ENCODE measurements around the gene CIBAR2. TPM values are rescaled to one million over a fixed set of nuclear protein-coding genes. Genes with fewer than 3 reads are reported as not detected.

CIBAR2 gene
- total RNA-seq, 2 experiments from 2014 or later = not detected

GRCh38 chr16:85077576-85078125, 34.6 kb downstream of the CIBAR2 start:
- H3K4me1 Mint-ChIP-seq = peaks cover 8% of the 10 kb centered on the region
- H3K9me3 Mint-ChIP-seq = no peaks in the 10 kb centered on the region
- H3K36me3 Mint-ChIP-seq (ENCODE audit: low read depth) = peaks cover 2% of the 10 kb centered on the region
- ChIA-PET CTCF (no interaction called here), POLR2A (no interaction called here)
- DNase-seq = no peak
- H3K4me3 Mint-ChIP-seq = no peak overlapping the region
- H3K27me3 Mint-ChIP-seq = no peaks in the 10 kb centered on the region
- no peak overlapping the region for H3K27ac Mint-ChIP-seq

- no peak for DNase-seq
- Mint-ChIP-seq H3K4me1 (peaks cover 5% of the 10 kb centered on the region), H3K9me3 (no peaks in the 10 kb centered on the region), H3K4me3 (no peak overlapping the region), H3K36me3 (ENCODE audit: low read depth) (peaks cover 2% of the 10 kb centered on the region), H3K27me3 (no peaks in the 10 kb centered on the region), H3K27ac (no peak overlapping the region)
- ChIA-PET CTCF (interaction anchor here (2.1 kb wide), 1 partner anchor 10 kb away, joined by 7 read pairs; no protein-coding TSS in a partner anchor), POLR2A (no interaction called here)
Measured at GRCh38 chr16:85077039-85077438, 35.2 kb downstream of the CIBAR2 start.

- ChIA-PET CTCF (interaction anchor here (0.9 to 2.1 kb wide), 3 partner anchors 11 to 17 kb away, joined by 3 to 7 read pairs (median 4); no protein-coding TSS in a partner anchor), POLR2A (no interaction called here)
- H3K4me3 Mint-ChIP-seq = no peak overlapping the region
- peaks cover 7% of the 10 kb centered on the region for H3K36me3 Mint-ChIP-seq (ENCODE audit: low read depth)
- no peak for DNase-seq
- H3K27ac Mint-ChIP-seq = no peak overlapping the region
- H3K9me3 Mint-ChIP-seq = no peaks in the 10 kb centered on the region
- H3K4me1 Mint-ChIP-seq = peaks cover 5% of the 10 kb centered on the region
- no peaks in the 10 kb centered on the region for H3K27me3 Mint-ChIP-seq
Measured at GRCh38 chr16:85075236-85075924, 36.9 kb downstream of the CIBAR2 start.

GRCh38 chr16:85074225-85074914, 37.9 kb downstream of the CIBAR2 start:
- DNase-seq = no peak
- H3K4me1 Mint-ChIP-seq = peaks cover 5% of the 10 kb centered on the region
- H3K4me3 Mint-ChIP-seq = no peak overlapping the region
- H3K27me3 Mint-ChIP-seq = no peaks in the 10 kb centered on the region
- no peak overlapping the region for H3K27ac Mint-ChIP-seq
- H3K36me3 Mint-ChIP-seq (ENCODE audit: low read depth) = peaks cover 7% of the 10 kb centered on the region
- H3K9me3 Mint-ChIP-seq = no peaks in the 10 kb centered on the region
- ChIA-PET CTCF (interaction anchor here (1.9 kb wide), 1 partner anchor 12 kb away, joined by 7 read pairs; no protein-coding TSS in a partner anchor), POLR2A (no interaction called here)

GRCh38 chr16:85072947-85073346, 39.3 kb downstream of the CIBAR2 start:
- peaks cover 3% of the 10 kb centered on the region for H3K4me1 Mint-ChIP-seq
- ChIA-PET CTCF (interaction anchor here (1.9 kb wide), 1 partner anchor 11 kb away, joined by 7 read pairs; no protein-coding TSS in a partner anchor), POLR2A (no interaction called here)
- H3K27ac Mint-ChIP-seq = no peak overlapping the region
- H3K27me3 Mint-ChIP-seq = no peaks in the 10 kb centered on the region
- DNase-seq = no peak
- H3K9me3 Mint-ChIP-seq = no peaks in the 10 kb centered on the region
- peaks cover 7% of the 10 kb centered on the region for H3K36me3 Mint-ChIP-seq (ENCODE audit: low read depth)
- no peak overlapping the region for H3K4me3 Mint-ChIP-seq

GRCh38 chr16:85072076-85072860, 40.0 kb downstream of the CIBAR2 start:
- Mint-ChIP-seq H3K36me3 (ENCODE audit: low read depth) (peaks cover 7% of the 10 kb centered on the region), H3K4me1 (no peaks in the 10 kb centered on the region), H3K4me3 (no peak overlapping the region), H3K27me3 (no peaks in the 10 kb centered on the region), H3K27ac (no peak overlapping the region), H3K9me3 (no peaks in the 10 kb centered on the region)
- POLR2A ChIA-PET = no interaction called here
- CTCF ChIA-PET = interaction anchor here (1.4 to 1.9 kb wide), 2 partner anchors 10 to 14 kb away, joined by 4 to 7 read pairs; no protein-coding TSS in a partner anchor
- no peak for DNase-seq

GRCh38 chr16:85069171-85069570, 43.1 kb downstream of the CIBAR2 start:
- H3K9me3 Mint-ChIP-seq = no peaks in the 10 kb centered on the region
- H3K4me1 Mint-ChIP-seq = no peaks in the 10 kb centered on the region
- DNase-seq = no peak
- H3K27ac Mint-ChIP-seq = no peak overlapping the region
- H3K36me3 Mint-ChIP-seq (ENCODE audit: low read depth) = peaks cover 9% of the 10 kb centered on the region
- no peaks in the 10 kb centered on the region for H3K27me3 Mint-ChIP-seq
- ChIA-PET CTCF (interaction anchor here (0.6 kb wide), 1 partner anchor 1339 kb away, joined by 3 read pairs; no protein-coding TSS in a partner anchor), POLR2A (interaction anchor here (0.6 kb wide), 1 partner anchor 59 kb away, joined by 3 read pairs; no protein-coding TSS in a partner anchor)
- no peak overlapping the region for H3K4me3 Mint-ChIP-seq

GRCh38 chr16:85068746-85069145, 43.5 kb downstream of the CIBAR2 start:
- DNase-seq = no peak
- H3K4me1 Mint-ChIP-seq = no peaks in the 10 kb centered on the region
- peaks cover 9% of the 10 kb centered on the region for H3K36me3 Mint-ChIP-seq (ENCODE audit: low read depth)
- H3K27me3 Mint-ChIP-seq = no peaks in the 10 kb centered on the region
- H3K9me3 Mint-ChIP-seq = no peaks in the 10 kb centered on the region
- ChIA-PET CTCF (interaction anchor here (0.6 kb wide), 1 partner anchor 1340 kb away, joined by 3 read pairs; no protein-coding TSS in a partner anchor), POLR2A (interaction anchor here (0.6 kb wide), 1 partner anchor 58 kb away, joined by 3 read pairs; no protein-coding TSS in a partner anchor)
- no peak overlapping the region for H3K27ac Mint-ChIP-seq
- no peak overlapping the region for H3K4me3 Mint-ChIP-seq

GRCh38 chr16:85067426-85067825, 44.8 kb downstream of the CIBAR2 start:
- Mint-ChIP-seq H3K36me3 (ENCODE audit: low read depth) (peaks cover 9% of the 10 kb centered on the region), H3K9me3 (no peaks in the 10 kb centered on the region), H3K27me3 (no peaks in the 10 kb centered on the region), H3K27ac (no peak overlapping the region), H3K4me1 (peaks cover 3% of the 10 kb centered on the region), H3K4me3 (no peak overlapping the region)
- ChIA-PET POLR2A (no interaction called here), CTCF (interaction anchor here (0.6 to 1.4 kb wide), 2 partner anchors 10 to 32 kb away, joined by 4 to 5 read pairs; no protein-coding TSS in a partner anchor)
- no peak for DNase-seq

- DNase-seq = no peak
- ChIA-PET POLR2A (no interaction called here), CTCF (interaction anchor here (0.6 to 1.4 kb wide), 2 partner anchors 10 to 33 kb away, joined by 4 to 5 read pairs; no protein-coding TSS in a partner anchor)
- no peaks in the 10 kb centered on the region for H3K9me3 Mint-ChIP-seq
- no peaks in the 10 kb centered on the region for H3K27me3 Mint-ChIP-seq
- peaks cover 9% of the 10 kb centered on the region for H3K36me3 Mint-ChIP-seq (ENCODE audit: low read depth)
- H3K27ac Mint-ChIP-seq = no peak overlapping the region
- H3K4me3 Mint-ChIP-seq = no peak overlapping the region
- peaks cover 3% of the 10 kb centered on the region for H3K4me1 Mint-ChIP-seq
Measured at GRCh38 chr16:85067024-85067423, 45.2 kb downstream of the CIBAR2 start.

- ChIA-PET CTCF (no interaction called here), POLR2A (no interaction called here)
- peaks cover 4% of the 10 kb centered on the region for H3K36me3 Mint-ChIP-seq (ENCODE audit: low read depth)
- no peaks in the 10 kb centered on the region for H3K27me3 Mint-ChIP-seq
- H3K27ac Mint-ChIP-seq = no peak overlapping the region
- no peak overlapping the region for H3K4me3 Mint-ChIP-seq
- no peaks in the 10 kb centered on the region for H3K9me3 Mint-ChIP-seq
- DNase-seq = no peak
- H3K4me1 Mint-ChIP-seq = peaks cover 4% of the 10 kb centered on the region
Measured at GRCh38 chr16:85066346-85066885, 45.9 kb downstream of the CIBAR2 start.

GRCh38 chr16:85065099-85065498, 47.2 kb downstream of the CIBAR2 start:
- peaks cover 4% of the 10 kb centered on the region for H3K36me3 Mint-ChIP-seq (ENCODE audit: low read depth)

More at GRCh38 chr16:85065099-85065498, 47.2 kb downstream of the CIBAR2 start:
- no peaks in the 10 kb centered on the region for H3K27me3 Mint-ChIP-seq
- no peaks in the 10 kb centered on the region for H3K9me3 Mint-ChIP-seq
- DNase-seq = no peak
- H3K4me3 Mint-ChIP-seq = no peak overlapping the region
- ChIA-PET CTCF (no interaction called here), POLR2A (no interaction called here)
- H3K4me1 Mint-ChIP-seq = peaks cover 7% of the 10 kb centered on the region
- no peak overlapping the region for H3K27ac Mint-ChIP-seq
